Liver (tissue), 9 donors: ENCODE data around the gene MRPL51. TPM values are rescaled to one million over a fixed set of nuclear protein-coding genes. Genes with fewer than 3 reads are reported as not detected.

Experiments
- DNase-seq: peaks from one replicate; pipeline ENCODE4 v3.0.0-alpha.2; 2017; ENCODE audit warnings: low spot score
- H3K27ac ChIP-seq, 2 donors: one replicate each; pipeline ENCODE4 v1.7.0; 2013; ENCODE audit warnings: inconsistent platforms in 2 of 2, low read length in 2 of 2, control low read depth in 1 of 2, low read depth in 1 of 2, mild to moderate bottlenecking in 1 of 2
- H3K27me3 ChIP-seq, 4 donors: one replicate each; pipeline versions ENCODE4 v1.6.1 to v1.7.0; 2013; ENCODE audit warnings: low read length in 3 of 4, inconsistent platforms in 1 of 4, mild to moderate bottlenecking in 1 of 4, moderate library complexity in 1 of 4; ENCODE audit not compliant: control insufficient read depth in 4 of 4, insufficient read depth in 4 of 4
- H3K36me3 ChIP-seq, 4 donors: one replicate each; pipeline versions ENCODE4 v1.6.1 to v1.7.0; 2013; ENCODE audit warnings: low read length in 3 of 4, mild to moderate bottlenecking in 3 of 4, low read depth in 1 of 4, moderate library complexity in 1 of 4; ENCODE audit not compliant: control insufficient read depth in 4 of 4, insufficient read depth in 3 of 4
- H3K4me1 ChIP-seq, 4 donors: one replicate each; pipeline versions ENCODE4 v1.6.1 to v1.7.0; 2013; ENCODE audit warnings: low read length in 3 of 4, mild to moderate bottlenecking in 3 of 4, moderate library complexity in 1 of 4; ENCODE audit not compliant: control insufficient read depth in 4 of 4, insufficient read depth in 4 of 4
- H3K4me3 ChIP-seq, 3 donors: one replicate each; pipeline versions ENCODE4 v1.6.1 to v1.7.0; 2013; ENCODE audit warnings: low read length in 3 of 3, control low read depth in 1 of 3, low read depth in 1 of 3, mild to moderate bottlenecking in 1 of 3
- H3K9ac ChIP-seq, 2 donors: one replicate each; pipeline ENCODE4 v1.7.0; 2013; ENCODE audit warnings: low read length in 2 of 2, mild to moderate bottlenecking in 2 of 2, moderate library complexity in 2 of 2, control low read depth in 1 of 2, low read depth in 1 of 2
- H3K9me3 ChIP-seq, 4 donors: one replicate each; pipeline versions ENCODE4 v1.6.1 to v1.7.0; 2013; ENCODE audit warnings: low read length in 3 of 4; ENCODE audit not compliant: control insufficient read depth in 4 of 4
- CTCF ChIP-seq: fragments of 150-350 bp; IDR thresholded peaks from 2 replicates; pipeline ENCODE4 v1.5.1; 2017; ENCODE audit warnings: improper control_type of control experiment, low read depth, low read length; ENCODE audit not compliant: missing input control
- EGR1 ChIP-seq, 2 donors: IDR thresholded peaks; 2 replicates each; pipeline ENCODE4 v1.6.1; 2016 to 2018; ENCODE audit warnings: antibody characterized with exemption in 2 of 2, low read depth in 2 of 2
- FOXA1 ChIP-seq: IDR thresholded peaks from 2 replicates; pipeline ENCODE4 v1.6.1; 2016; ENCODE audit warnings: antibody characterized with exemption
- FOXA2 ChIP-seq: IDR thresholded peaks from 2 replicates; pipeline ENCODE4 v1.6.1; 2016; ENCODE audit warnings: antibody characterized with exemption
- GABPA ChIP-seq, 2 donors: IDR thresholded peaks in 1 of 2; conservative IDR thresholded peaks in 1 of 2; 2 replicates each; pipeline ENCODE4 v1.6.1; 2016; ENCODE audit warnings: antibody characterized with exemption in 2 of 2, mild to moderate bottlenecking in 1 of 2, moderate library complexity in 1 of 2
- HNF4A ChIP-seq, 2 donors: conservative IDR thresholded peaks; 2 replicates each; pipeline ENCODE4 v1.6.1; 2016; ENCODE audit warnings: antibody characterized with exemption in 2 of 2, mild to moderate bottlenecking in 2 of 2
- HNF4G ChIP-seq: IDR thresholded peaks from 2 replicates; pipeline ENCODE4 v1.6.1; 2016; ENCODE audit warnings: antibody characterized with exemption
- JUND ChIP-seq, 2 donors: IDR thresholded peaks; 2 replicates each; pipeline ENCODE4 v1.6.1; 2016; ENCODE audit warnings: antibody characterized with exemption in 2 of 2
- MAX ChIP-seq: IDR thresholded peaks from 2 replicates; pipeline ENCODE4 v1.6.1; 2016; ENCODE audit warnings: antibody characterized with exemption
- NR2F2 ChIP-seq: IDR thresholded peaks from 2 replicates; pipeline ENCODE4 v1.6.1; 2016; ENCODE audit warnings: antibody characterized with exemption
- RAD21 ChIP-seq, 2 donors: IDR thresholded peaks; 2 replicates each; pipeline ENCODE4 v1.6.1; 2016; ENCODE audit warnings: antibody characterized with exemption in 2 of 2, mild to moderate bottlenecking in 2 of 2
- REST ChIP-seq: IDR thresholded peaks from 2 replicates; pipeline ENCODE4 v1.6.1; 2016; ENCODE audit warnings: antibody characterized with exemption, mild to moderate bottlenecking
- RXRA ChIP-seq, 2 donors: IDR thresholded peaks; 2 replicates each; pipeline ENCODE4 v1.6.1; 2017 to 2018; ENCODE audit warnings: antibody characterized with exemption in 2 of 2, mild to moderate bottlenecking in 1 of 2
- SP1 ChIP-seq: IDR thresholded peaks from 2 replicates; pipeline ENCODE4 v1.6.1; 2018; ENCODE audit warnings: antibody characterized with exemption, mild to moderate bottlenecking
- TAF1 ChIP-seq: conservative IDR thresholded peaks from 2 replicates; pipeline ENCODE4 v1.6.1; 2016; ENCODE audit warnings: antibody characterized with exemption, mild to moderate bottlenecking
- ZBTB33 ChIP-seq: IDR thresholded peaks from 2 replicates; pipeline ENCODE4 v1.6.1; 2016; ENCODE audit warnings: antibody characterized with exemption
- WGBS: extraction: QIAGEN DNeasy Blood & Tissue Kit; methylation state at CpG from one replicate; pipeline ENCODE4 v1.1.7; 2013; 5-methylcytosine and 5-hydroxymethylcytosine counted together
- polyA plus RNA-seq, 2 donors: library from polyadenylated mRNA; stranded (reverse) in 1 of 2; unstranded in 1 of 2; fragments of 200-250 nt in 1 of 2; fragments of >200 nt in 1 of 2; fragmentation: Nextera tagmentation in 1 of 2; extraction: Ambion mirVana in 1 of 2; gene quantifications; one replicate each; pipeline versions ENCODE4 v1.2.1 to v1.2.3, GENCODE V29; 2013 to 2015
- total RNA-seq, 2 donors: library from RNA; depleted of rRNA; stranded (reverse); fragments of >200 nt; gene quantifications; one replicate each; pipeline ENCODE4 v1.2.3, GENCODE V29; 2014
- TF ChIP-seq, protein P1 (sequence below): IDR thresholded peaks from 2 replicates; pipeline ENCODE4 v1.6.1; 2016; ENCODE audit warnings: antibody characterized with exemption
- donor health status: healthy.
- donor health status: healthy.
- donor health status: healthy.
- donor health status: healthy.
- donor health status: healthy.

MRPL51 gene
- total and polyA plus RNA-seq, 4 donors: 37.6 to 163 (median 48.0) TPM

GRCh38 chr12:6469609-6470374 lies 23.3 kb downstream of the MRPL51 start:
- peak overlapping the region; percentile 30 to 82 for H3K9ac ChIP-seq
- H3K36me3 ChIP-seq: peaks cover 2 to 4% (median 3%) of the 10 kb centered on the region in 4 donors
- H3K4me1 ChIP-seq: peaks cover 10 to 32% (median 20%) of the 10 kb centered on the region in 4 donors
- no peaks in the 10 kb centered on the region for H3K9me3 ChIP-seq
- no peak for TF ChIP-seq GABPA (IDR thresholded peaks at IDR 0.05 in 1 of 2, conservative IDR thresholded peaks at IDR 0.05 in 1 of 2)
- no peak for TF ChIP-seq HNF4A (conservative IDR thresholded peaks at IDR 0.05)
- TF ChIP-seq CTCF: no peak
- TF ChIP-seq NR2F2: no peak
- no peak for TF ChIP-seq SP1
- no peak for TF ChIP-seq HNF4G
- TF ChIP-seq MAX: no peak
- TF ChIP-seq FOXA1: no peak
- TF ChIP-seq EGR1 (IDR thresholded peaks at IDR 0.05; ENCODE audit: low read depth in 2 of 2): no peak
- TF ChIP-seq, protein P1, sequence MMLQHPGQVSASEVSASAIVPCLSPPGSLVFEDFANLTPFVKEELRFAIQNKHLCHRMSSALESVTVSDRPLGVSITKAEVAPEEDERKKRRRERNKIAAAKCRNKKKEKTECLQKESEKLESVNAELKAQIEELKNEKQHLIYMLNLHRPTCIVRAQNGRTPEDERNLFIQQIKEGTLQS: no peak
- TF ChIP-seq FOXA2: no peak
- TF ChIP-seq TAF1: no peak
- no peak for TF ChIP-seq RAD21 (IDR thresholded peaks at IDR 0.05)
- H3K27ac ChIP-seq: peak overlapping the region; percentile 86 to 90
- peak overlapping the region; percentile 77 to 90 (median 78) for H3K4me3 ChIP-seq
- no peak for DNase-seq
- 26% methylated on average over 16 of the region's 16 CpGs for WGBS
- H3K27me3 ChIP-seq: no peaks in the 10 kb centered on the region

GRCh38 chr12:6469092-6469491 lies 24.0 kb downstream of the MRPL51 start:
- Histone ChIP-seq H3K9ac (no peak overlapping the region), H3K4me1 (peaks cover 10 to 30% (median 20%) of the 10 kb centered on the region in 4 donors), H3K27me3 (no peaks in the 10 kb centered on the region), H3K4me3 (peak overlapping the region in 1 of 3 donors; percentile 77), H3K27ac (peak overlapping the region in 1 of 2 donors; percentile 22), H3K36me3 (peaks cover 2 to 11% (median 8%) of the 10 kb centered on the region in 4 donors), H3K9me3 (no peaks in the 10 kb centered on the region)
- no peak for DNase-seq
- WGBS: 42% methylated on average over 6 of the region's 6 CpGs
- TF ChIP-seq REST (no peak), FOXA1 (no peak), NR2F2 (no peak), SP1 (no peak), RXRA (IDR thresholded peaks at IDR 0.05) (no peak), MAX (no peak), JUND (IDR thresholded peaks at IDR 0.05) (no peak), ZBTB33 (no peak), HNF4G (no peak), CTCF (no peak), RAD21 (IDR thresholded peaks at IDR 0.05) (no peak), GABPA (IDR thresholded peaks at IDR 0.05 in 1 of 2, conservative IDR thresholded peaks at IDR 0.05 in 1 of 2) (no peak), TAF1 (no peak), FOXA2 (no peak)
- TF ChIP-seq, protein P1: no peak
